Natural killer cell treated with Interleukin-12 subunit alpha and Interleukin-12 subunit beta and Interleukin-15 and Interleukin-18, amount 100 ng/mL, for 72 hours (primary cell): ENCODE measurements around the gene MFN1. TPM values are rescaled to one million over a fixed set of nuclear protein-coding genes. Genes with fewer than 3 reads are reported as not detected.

Experiments used
- ATAC-seq, 2 donors: fragments of 150-1000 bp; cut with Tn5 transposase in 1 of 2; sonication (Bioruptor Pico), chemical (Tn5 transposase) in 1 of 2; 2 replicates each; pipeline ENCODE4 v1.10.0; 2021
- DNase-seq: peaks from one replicate; pipeline ENCODE4 v3.0.0; 2022; ENCODE audit warnings: low spot score
- H3K27ac Mint-ChIP-seq, 2 donors: 1 replicate in 1 of 2; 2 replicates in 1 of 2; pipeline ENCODE4 v1.8.0; 2022; ENCODE audit warnings: mixed read lengths in 2 of 2, mild to moderate bottlenecking in 1 of 2, moderate library complexity in 1 of 2
- H3K27me3 Mint-ChIP-seq, 2 donors: 1 replicate in 1 of 2; 2 replicates in 1 of 2; pipeline ENCODE4 v1.8.0; 2022; ENCODE audit warnings: mixed read lengths in 2 of 2
- H3K36me3 Mint-ChIP-seq: one replicate; pipeline ENCODE4 v1.8.0; 2022; ENCODE audit warnings: mixed read lengths
- H3K4me1 Mint-ChIP-seq, 2 donors: 1 replicate in 1 of 2; 2 replicates in 1 of 2; pipeline ENCODE4 v1.8.0; 2022; ENCODE audit warnings: low read depth in 2 of 2, mixed read lengths in 2 of 2, mild to moderate bottlenecking in 1 of 2
- H3K4me3 Mint-ChIP-seq: one replicate; pipeline ENCODE4 v1.8.0; 2022; ENCODE audit warnings: mixed read lengths
- H3K9me3 Mint-ChIP-seq: 2 replicates; pipeline ENCODE4 v1.8.0; 2022; ENCODE audit warnings: mixed read lengths
- total RNA-seq, 2 donors: library from RNA; stranded (reverse); gene quantifications; one replicate each; pipeline ENCODE4 v1.2.3, GENCODE V29; 2022

Gene MFN1
- total RNA-seq, 2 donors from 2014 or later = 33.6 to 39.5 TPM

DNA sequence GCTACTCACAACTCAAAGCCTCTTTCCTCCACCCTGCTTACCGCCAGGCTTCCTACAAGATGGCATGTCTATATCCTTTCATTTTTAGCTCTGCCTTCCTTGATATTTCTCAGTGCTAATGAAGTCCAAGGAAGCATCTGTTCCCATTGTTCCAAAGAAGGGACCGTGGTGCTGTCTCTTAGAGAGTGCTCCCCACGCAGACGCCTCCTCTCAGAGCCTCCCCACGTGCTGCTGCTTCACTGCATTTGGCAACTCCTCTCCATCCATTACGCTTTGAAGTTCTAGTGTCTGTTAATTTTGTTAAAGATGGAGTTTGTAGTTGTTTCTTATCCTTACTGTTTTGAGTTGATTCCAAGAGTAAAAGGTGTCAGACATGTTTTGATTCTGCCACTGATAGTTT lies 77.6 kb downstream of the MFN1 start:
- peaks cover 0 to 2% of the 10 kb centered on the region in 2 donors for H3K27me3 Mint-ChIP-seq

GRCh38 chr3:179428876-179429548 lies 81.5 kb downstream of the MFN1 start:
- Mint-ChIP-seq H3K9me3 (no peaks in the 10 kb centered on the region), H3K4me3 (no peak overlapping the region), H3K4me1 (no peaks in the 10 kb centered on the region), H3K36me3 (no peaks in the 10 kb centered on the region), H3K27me3 (peaks cover 2 to 10% of the 10 kb centered on the region in 2 donors), H3K27ac (no peak overlapping the region)
- DNase-seq = no peak
- no peak for ATAC-seq

More for the DNA sequence above, 77.6 kb downstream of the MFN1 start:
- Mint-ChIP-seq H3K4me1 (no peaks in the 10 kb centered on the region), H3K9me3 (no peaks in the 10 kb centered on the region), H3K36me3 (no peaks in the 10 kb centered on the region), H3K4me3 (no peak overlapping the region), H3K27ac (peak overlapping the region in 1 of 2 donors; percentile 35)
- DNase-seq = no peak
- ATAC-seq = no peak

GRCh38 chr3:179430277-179430870 lies 82.9 kb downstream of the MFN1 start:
- no peak overlapping the region for H3K27ac Mint-ChIP-seq
- no peaks in the 10 kb centered on the region for H3K36me3 Mint-ChIP-seq
- no peaks in the 10 kb centered on the region for H3K9me3 Mint-ChIP-seq
- no peak for DNase-seq
- no peak for ATAC-seq
- peaks cover 0 to 10% of the 10 kb centered on the region in 2 donors for H3K27me3 Mint-ChIP-seq
- no peaks in the 10 kb centered on the region for H3K4me1 Mint-ChIP-seq
- no peak overlapping the region for H3K4me3 Mint-ChIP-seq

DNA sequence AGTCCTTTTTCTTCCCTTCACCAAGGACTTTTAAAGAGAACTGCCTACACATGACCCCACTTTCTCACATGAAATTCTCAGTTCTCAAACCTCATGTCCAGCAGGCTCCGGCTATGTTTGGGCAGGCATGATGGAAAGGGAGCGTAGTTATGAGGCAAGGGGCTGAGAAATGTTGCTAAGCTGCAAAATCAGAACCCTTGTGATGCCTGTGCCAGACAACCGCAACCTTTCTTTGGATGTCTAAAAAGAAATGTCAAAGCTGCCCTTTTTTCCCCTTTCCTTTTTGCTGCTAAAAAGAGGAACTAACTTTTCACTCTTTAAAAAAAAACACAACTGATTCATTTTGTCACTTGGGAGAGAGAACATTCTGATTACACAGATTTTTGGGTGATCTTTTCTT lies 84.5 kb downstream of the MFN1 start:
- Mint-ChIP-seq H3K4me1 (no peaks in the 10 kb centered on the region), H3K9me3 (no peaks in the 10 kb centered on the region), H3K36me3 (no peaks in the 10 kb centered on the region), H3K27ac (no peak overlapping the region), H3K4me3 (no peak overlapping the region), H3K27me3 (peaks cover 0 to 10% of the 10 kb centered on the region in 2 donors)
- DNase-seq = no peak
- no peak for ATAC-seq

- H3K4me3 Mint-ChIP-seq = no peak overlapping the region
- H3K36me3 Mint-ChIP-seq = no peaks in the 10 kb centered on the region
- H3K4me1 Mint-ChIP-seq = no peaks in the 10 kb centered on the region
- ATAC-seq = no peak
- H3K27me3 Mint-ChIP-seq = peaks cover 0 to 10% of the 10 kb centered on the region in 2 donors
- DNase-seq = no peak
- no peaks in the 10 kb centered on the region for H3K9me3 Mint-ChIP-seq
- H3K27ac Mint-ChIP-seq = no peak overlapping the region
These were observed 84.9 kb downstream of the MFN1 start for GRCh38 chr3:179432451-179432850.

DNA sequence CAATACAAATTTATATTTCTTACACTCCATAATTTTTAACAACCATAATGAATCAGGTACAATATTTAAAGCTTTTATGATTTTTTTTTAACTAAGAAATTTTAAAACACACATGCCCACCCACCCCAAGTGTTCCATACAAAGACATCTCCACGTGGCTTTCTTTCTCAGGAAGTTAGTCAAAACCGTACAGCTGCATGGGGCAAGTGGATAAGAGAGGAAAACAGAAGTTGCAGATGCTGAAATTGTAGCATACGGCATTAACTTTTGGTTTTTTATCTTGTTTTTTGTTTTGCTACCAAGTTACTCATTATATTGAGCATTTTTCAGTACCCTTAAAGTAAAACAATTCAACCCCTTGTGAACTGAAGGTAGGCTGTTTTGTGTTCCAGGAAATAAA lies 89.0 kb downstream of the MFN1 start:
- Mint-ChIP-seq H3K27ac (no peak overlapping the region), H3K27me3 (peaks cover 0 to 10% of the 10 kb centered on the region in 2 donors), H3K36me3 (no peaks in the 10 kb centered on the region), H3K9me3 (no peaks in the 10 kb centered on the region), H3K4me3 (no peak overlapping the region), H3K4me1 (peaks cover 5 to 6% of the 10 kb centered on the region in 2 donors)
- no peak for DNase-seq
- ATAC-seq = no peak

DNA sequence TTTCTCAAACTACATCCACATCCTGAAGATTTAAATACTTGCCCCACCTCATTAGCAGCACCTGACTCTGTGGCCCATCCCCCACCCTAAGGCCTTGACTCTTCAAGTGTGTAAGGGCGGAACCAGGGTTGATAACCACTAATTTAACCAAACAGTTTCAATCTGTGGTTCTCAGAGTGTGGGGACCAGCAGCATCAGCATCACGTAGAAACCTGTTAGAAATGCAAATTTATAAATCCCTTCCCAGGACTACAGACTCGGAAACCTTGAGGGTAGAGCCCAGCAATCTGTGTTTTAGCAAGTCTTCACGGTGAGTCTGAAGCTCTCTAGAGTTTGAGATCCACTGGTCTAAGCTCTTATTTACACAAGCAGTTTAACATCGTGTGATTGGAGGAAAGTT lies 91.3 kb downstream of the MFN1 start:
- ATAC-seq = no peak
- Mint-ChIP-seq H3K36me3 (no peaks in the 10 kb centered on the region), H3K4me1 (peaks cover 5 to 6% of the 10 kb centered on the region in 2 donors), H3K27ac (no peak overlapping the region), H3K9me3 (no peaks in the 10 kb centered on the region), H3K27me3 (peaks cover 0 to 3% of the 10 kb centered on the region in 2 donors), H3K4me3 (no peak overlapping the region)
- DNase-seq = no peak

Other genes with a start within 250 kb of the MFN1 start
- gene PIK3CA, start 199.4 kb upstream of the MFN1 start, total RNA-seq = 10 to 100 TPM; 10.9 to 21.9 TPM
- gene KCNMB3, start 96.6 kb upstream of the MFN1 start, total RNA-seq = 1 to 10 TPM; 2.0 to 2.1 TPM
- 10 to 100 TPM; 34.2 to 41.7 TPM for gene ZNF639, start 24.7 kb upstream of the MFN1 start, total RNA-seq
- gene GNB4, start 103.8 kb downstream of the MFN1 start, total RNA-seq = 1 to 10 TPM; 7.2 TPM
- 10 to 100 TPM; 67.6 to 71.0 TPM for gene ACTL6A, start 215.2 kb downstream of the MFN1 start, total RNA-seq